ENCODE measurements around the gene MEX3D.

Gene MEX3D

GRCh38 chr19:1568320-1569019, at the start of gene MEX3D:
Gene MEX3D, minus strand, starts transcription at chr19:1568325. Its CDS starts 267 bp downstream, at chr19:1568058.
- DNase-seq (ENCODE audit: low spot score): peak; percentile 99

DNA sequence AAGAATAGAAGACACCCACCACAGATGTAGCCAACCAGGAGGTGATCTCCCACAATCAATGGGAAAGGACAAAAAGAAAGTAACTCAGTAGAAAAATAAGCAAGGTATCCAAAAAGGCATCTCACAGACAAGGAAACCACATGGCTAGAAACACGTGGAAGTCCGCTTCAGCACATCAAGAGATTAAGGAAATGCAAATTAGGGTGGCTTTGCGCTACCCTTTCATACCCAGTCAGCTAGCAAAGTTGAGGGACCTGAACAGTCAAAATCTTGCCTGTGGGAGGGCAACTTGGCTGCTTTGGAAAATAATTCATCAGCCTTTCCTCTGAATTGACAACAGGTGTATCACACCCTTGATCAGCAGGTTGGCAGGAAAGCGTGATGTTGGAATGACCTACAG, 48.8 kb upstream of the MEX3D start:
- DNase-seq (ENCODE audit: low spot score): no peak

DNA sequence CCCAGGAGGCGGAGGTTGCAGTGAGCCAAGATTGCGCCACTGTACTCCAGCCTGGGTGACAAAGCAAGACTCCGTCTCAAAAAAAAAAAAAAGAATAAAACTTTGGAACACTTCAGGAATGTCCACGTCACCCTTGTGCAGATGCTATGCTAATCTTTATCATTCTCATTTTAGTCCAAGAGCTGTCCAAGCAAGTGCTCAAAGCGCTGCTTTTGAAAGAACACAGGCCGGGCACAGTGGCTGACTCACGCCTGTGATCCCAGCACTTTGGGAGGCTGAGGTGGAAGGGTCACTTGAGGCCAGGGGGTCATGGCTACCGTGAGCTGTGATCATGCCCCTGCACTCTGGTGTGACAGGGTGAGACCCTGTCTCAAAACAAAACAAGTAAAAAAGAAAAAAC, 48.3 kb upstream of the MEX3D start:
- no peak for DNase-seq (ENCODE audit: low spot score)

DNA sequence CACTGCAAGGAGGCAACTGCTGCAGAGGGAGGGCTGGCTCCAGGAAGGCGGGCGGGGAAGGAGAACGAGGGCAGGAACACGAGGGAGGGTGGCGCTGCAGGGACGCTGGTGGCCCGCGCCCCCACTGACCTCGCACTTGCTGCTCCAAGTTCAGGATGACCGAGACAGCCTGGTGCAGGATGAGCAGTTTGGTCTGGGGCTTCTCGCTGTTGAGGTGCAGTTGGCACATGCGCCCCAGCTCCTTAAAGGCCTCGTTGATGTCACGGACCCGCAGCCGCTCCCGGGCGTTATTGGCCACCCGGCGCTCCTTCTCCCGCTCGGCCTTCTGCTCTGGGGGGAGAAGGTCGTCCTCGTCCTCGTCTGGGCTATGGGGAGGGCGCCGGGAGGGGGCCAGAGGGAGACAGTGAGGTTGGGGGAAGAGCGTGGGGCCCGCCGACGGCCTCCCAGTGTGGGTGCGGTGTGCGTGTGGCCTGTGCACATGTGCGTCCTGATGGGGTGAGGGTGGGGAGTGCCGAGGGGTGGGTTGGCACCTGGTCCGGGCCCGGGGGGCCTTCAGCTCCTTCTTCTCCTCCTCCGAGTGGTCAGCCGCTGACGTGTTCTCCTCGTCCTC, 47.1 kb upstream of the MEX3D start:
- DNase-seq (ENCODE audit: low spot score): no peak

DNA sequence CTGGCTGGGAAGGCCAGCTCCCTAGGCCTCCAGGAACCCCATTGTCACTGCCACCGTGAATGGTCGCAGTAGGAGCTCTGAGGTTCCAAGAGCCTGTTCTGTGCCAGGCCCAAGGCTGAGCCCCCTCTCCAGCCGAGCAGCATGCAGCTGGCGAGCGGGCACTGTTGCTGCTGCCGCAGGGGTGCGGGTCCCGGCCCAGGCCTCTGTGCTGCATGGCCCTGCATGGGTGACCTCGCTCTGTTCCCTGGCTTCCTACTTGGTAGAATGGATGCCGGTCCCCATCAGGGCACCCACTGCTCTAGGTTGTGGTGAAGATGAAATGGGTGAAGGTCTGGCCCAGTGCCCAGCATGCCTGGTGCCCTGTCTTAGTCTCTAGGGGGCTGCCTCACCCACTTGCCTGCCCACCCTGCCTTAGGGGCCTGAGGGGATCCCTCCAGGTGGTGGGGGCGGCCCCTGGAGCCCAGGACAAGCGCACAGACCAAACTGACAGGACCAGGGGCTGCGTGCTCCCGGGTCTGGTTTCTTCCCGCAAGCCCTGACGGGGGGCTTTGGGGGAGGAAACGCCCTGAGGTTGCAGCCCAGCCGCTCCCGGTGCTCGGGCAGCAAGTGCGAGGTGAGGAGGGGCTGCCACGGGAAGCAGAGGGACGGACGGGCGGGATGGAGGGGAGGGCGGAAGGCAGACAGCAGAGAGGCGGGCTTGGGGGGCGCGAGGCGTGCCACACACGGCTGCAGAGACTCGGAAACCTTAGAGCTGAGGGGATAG, 45.9 kb upstream of the MEX3D start:
- no peak for DNase-seq (ENCODE audit: low spot score)

- no peak for DNase-seq (ENCODE audit: low spot score)
Measured at GRCh38 chr19:1613146-1613545, 45.0 kb upstream of the MEX3D start.

DNA sequence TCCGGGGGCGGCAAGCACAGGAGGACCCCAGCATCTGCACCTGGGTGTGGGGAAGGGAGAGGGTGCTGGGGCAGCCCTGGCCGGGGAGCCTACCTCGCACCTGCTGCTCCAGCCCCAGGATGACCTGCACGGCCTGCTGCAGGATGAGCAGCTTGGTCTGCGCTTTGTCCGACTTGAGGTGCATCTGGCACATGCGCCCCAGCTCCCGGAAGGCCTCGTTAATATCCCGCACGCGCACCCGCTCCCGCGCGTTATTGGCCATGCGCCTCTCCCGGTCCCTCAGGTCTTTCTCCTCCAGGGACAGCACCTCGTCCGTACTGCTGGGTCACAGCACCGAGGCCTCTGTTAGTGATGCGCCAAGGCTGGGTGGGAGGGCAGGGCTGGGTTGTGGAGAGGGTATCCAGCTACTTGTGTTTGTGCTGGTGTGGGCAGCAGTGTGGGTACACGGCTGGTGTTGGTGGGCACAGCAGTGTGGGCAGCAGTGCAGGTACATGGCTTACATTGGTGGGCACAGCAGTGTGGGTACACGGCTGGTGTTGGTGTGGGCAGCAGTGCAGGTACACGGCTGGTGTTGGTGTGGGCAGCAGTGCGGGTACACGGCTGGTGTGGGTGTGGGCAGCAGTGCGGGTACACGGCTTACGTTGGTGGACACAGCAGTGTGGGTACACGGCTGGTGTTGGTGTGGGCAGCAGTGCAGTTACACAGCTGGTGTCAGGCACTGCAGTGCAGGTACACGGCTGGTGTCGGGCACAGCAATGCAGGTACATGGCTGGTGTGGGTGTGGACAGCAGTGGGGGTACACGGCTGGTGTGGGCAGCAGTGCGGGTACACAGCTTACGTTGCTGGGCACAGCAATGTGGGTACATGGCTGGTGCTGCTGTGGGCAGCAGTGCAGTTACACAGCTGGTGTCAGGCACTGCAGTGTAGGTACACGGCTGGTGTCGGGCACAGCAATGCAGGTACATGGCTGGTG, 44.3 kb upstream of the MEX3D start:
- DNase-seq (ENCODE audit: low spot score): no peak

DNA sequence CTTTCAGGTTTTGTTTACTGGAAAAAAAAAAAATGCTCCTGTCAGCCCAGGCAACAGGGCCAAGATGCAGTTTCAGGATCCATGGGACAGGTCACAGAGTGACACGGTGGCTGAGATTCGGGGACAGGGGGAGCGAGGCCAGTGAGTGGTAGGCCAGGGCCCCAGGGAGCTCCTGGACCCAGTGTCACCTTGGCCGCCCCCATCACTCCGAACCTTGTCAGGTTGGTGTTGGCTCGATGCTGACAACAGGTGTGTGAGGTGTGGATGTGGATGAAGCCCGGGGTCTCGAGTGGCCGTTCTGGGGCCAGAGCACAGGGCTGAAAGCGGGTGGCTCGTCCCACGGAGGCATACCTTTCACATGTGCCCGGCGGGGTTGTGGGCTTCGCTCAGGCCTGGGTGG, 43.2 kb upstream of the MEX3D start:
- DNase-seq (ENCODE audit: low spot score): no peak

DNA sequence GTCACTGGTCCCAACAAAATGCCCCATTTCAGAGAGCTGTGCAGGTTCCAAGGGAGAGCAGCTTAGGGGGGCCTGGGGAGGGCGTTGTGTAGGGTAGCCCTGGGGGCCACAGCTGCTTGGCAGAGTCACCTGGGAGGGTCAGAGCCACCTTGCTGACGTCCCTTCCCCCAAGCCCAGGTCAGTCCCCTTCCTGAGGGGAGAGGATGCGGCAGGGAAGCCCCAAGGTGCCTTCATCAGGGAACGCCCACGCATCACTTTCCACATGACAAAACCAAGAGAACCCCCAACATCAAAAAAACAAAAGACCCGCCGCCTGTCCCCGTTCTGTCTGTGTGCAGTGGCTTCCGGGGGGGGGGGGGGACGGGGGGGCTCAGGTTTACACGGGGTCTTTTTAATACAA, 42.5 kb upstream of the MEX3D start:
- DNase-seq (ENCODE audit: low spot score): no peak

- no peak for DNase-seq (ENCODE audit: low spot score)
Measured at GRCh38 chr19:1609680-1610474, 41.8 kb upstream of the MEX3D start.

- no peak for DNase-seq (ENCODE audit: low spot score)
Measured at GRCh38 chr19:1609103-1609396, 40.9 kb upstream of the MEX3D start.

DNA sequence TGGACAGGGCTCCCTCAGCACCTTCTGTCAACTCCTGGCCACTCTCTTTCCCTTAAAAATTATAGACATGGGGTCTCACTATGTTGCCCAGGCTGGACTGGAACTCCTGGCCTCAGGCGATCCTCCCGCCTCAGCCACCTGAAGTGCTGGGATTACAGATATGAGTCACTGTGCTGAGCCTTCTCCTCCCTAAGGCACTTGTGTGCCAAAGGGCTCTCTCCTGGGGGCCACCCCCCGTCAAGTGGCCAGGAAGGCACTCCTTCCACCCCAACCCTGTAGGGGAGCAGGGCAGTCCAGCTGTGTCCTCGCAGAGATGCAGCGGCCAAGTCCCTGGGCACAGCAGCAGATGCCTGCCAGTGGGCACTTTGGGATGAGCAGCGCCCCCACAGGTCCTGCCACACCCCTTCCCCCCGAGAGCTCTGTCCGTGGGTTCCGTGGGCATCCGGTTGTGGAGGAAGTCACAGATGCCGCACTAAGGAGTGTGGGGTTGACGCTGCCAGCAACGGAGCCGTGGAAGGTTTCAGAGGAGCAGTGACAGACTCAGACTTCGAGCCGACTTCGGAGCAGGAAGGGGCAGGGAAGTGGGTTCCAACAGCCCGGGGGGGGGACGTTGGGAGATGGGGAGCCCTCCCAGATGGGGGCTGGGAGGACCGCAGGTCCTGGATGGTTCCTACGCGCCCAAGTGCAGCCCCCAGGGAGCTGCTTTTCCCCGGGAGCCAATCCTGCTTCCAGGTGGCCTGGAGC, 40.4 kb upstream of the MEX3D start:
- no peak for DNase-seq (ENCODE audit: low spot score)

DNA sequence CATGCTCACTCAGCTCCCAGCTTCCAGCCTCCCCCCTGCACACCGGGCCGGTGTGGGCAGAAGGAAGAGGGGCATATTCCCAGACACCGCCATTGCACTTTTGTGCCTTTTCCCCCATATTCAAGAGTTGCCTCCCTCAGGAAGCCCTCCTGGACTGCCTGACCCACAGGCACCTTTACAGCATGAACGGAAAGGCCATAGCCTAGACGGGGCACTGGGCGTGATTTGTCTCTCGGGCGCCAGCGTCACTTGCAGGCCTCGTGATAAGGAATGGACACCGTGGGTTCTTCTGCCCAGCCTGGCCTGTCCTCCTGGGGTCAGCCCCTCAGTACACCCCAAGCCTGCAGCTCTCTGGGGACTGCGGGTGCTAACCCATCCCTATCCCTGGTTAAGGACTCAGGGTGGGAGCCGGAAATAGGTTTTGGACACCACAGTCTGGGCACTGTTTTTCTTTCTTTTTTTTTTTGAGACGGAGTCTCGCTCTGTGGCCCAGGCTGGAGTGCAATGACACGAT, 38.1 kb upstream of the MEX3D start:
- peak; percentile 33 for DNase-seq (ENCODE audit: low spot score)

GRCh38 chr19:1605236-1606137, 37.4 kb upstream of the MEX3D start, which contains the start of gene UQCR11:
Gene UQCR11, minus strand, starts transcription at chr19:1605462. Its CDS starts 53 bp downstream, at chr19:1605409.
- DNase-seq (ENCODE audit: low spot score): peak; percentile 100

DNA sequence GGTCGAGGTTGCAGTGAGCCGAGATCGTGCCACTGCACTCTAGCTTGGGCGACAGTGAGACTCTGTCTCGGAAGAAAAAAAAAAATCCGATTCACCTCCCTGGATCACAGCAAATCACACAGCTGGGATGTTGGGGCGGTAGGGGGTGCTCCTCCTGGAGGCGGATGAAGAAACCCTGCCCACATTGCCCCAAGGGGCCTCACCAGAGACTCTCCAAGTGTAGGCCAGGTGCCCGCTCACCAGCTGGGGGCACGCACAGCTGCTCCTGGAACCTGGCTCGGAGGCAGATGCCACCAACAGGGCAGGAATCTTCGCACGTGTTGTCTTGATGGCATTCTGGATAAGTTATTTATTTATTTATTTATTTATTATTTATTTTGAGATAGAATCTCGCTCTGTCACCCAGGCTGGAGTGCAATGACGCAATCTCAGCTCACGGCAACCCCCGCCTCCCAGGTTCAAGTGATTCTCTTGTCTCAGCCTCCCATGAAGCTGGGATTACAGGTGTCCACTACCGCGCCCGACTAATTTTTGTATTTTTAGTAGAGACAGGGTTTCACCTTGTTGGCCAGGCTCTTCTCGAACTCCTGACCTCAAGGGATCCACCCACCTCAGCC, 34.1 kb upstream of the MEX3D start:
- DNase-seq (ENCODE audit: low spot score): no peak

- DNase-seq (ENCODE audit: low spot score): no peak
Measured at GRCh38 chr19:1601613-1602064, 33.5 kb upstream of the MEX3D start.

GRCh38 chr19:1599460-1599846, 31.3 kb upstream of the MEX3D start:
- no peak for DNase-seq (ENCODE audit: low spot score)

GRCh38 chr19:1598777-1599459, 30.8 kb upstream of the MEX3D start:
- no peak for DNase-seq (ENCODE audit: low spot score)
